WERI-Rb-1 (cell line): Measurements from ENCODE around the gene ZNF837.

Experiments used
- DNase-seq: peaks from one replicate; pipeline ENCODE4 v3.0.0-alpha.2; 2020
- H3K27ac ChIP-seq: fragments of 250-450 bp; sonication (Bioruptor Pico); 2 replicates; pipeline ENCODE4 v1.5.1; 2020; ENCODE audit warnings: mild to moderate bottlenecking, moderate library complexity
- H3K27me3 ChIP-seq: fragments of 250-450 bp; sonication (Bioruptor Pico); 2 replicates; pipeline ENCODE4 v1.5.1; 2021; ENCODE audit warnings: mild to moderate bottlenecking, low read depth, moderate library complexity; ENCODE audit not compliant: insufficient read depth, severe bottlenecking
- H3K36me3 ChIP-seq: fragments of 250-450 bp; sonication (Bioruptor Pico); 2 replicates; pipeline ENCODE4 v1.5.1; 2020; ENCODE audit warnings: mild to moderate bottlenecking, moderate library complexity
- H3K4me3 ChIP-seq: 2 replicates; pipeline ENCODE4 v1.5.1; 2011; ENCODE audit warnings: low read depth, mild to moderate bottlenecking, control low read depth, low read length
- H3K9me3 ChIP-seq: fragments of 250-450 bp; sonication (Bioruptor Pico); 2 replicates; pipeline ENCODE4 v1.5.1; 2021; ENCODE audit warnings: mild to moderate bottlenecking, moderate library complexity; ENCODE audit not compliant: severe bottlenecking
- CTCF ChIP-seq: IDR thresholded peaks from 2 replicates; pipeline ENCODE4 v1.5.1; 2011; ENCODE audit warnings: low read depth, mild to moderate bottlenecking, control low read depth, inconsistent platforms, low read length

The ZNF837 gene

DNA sequence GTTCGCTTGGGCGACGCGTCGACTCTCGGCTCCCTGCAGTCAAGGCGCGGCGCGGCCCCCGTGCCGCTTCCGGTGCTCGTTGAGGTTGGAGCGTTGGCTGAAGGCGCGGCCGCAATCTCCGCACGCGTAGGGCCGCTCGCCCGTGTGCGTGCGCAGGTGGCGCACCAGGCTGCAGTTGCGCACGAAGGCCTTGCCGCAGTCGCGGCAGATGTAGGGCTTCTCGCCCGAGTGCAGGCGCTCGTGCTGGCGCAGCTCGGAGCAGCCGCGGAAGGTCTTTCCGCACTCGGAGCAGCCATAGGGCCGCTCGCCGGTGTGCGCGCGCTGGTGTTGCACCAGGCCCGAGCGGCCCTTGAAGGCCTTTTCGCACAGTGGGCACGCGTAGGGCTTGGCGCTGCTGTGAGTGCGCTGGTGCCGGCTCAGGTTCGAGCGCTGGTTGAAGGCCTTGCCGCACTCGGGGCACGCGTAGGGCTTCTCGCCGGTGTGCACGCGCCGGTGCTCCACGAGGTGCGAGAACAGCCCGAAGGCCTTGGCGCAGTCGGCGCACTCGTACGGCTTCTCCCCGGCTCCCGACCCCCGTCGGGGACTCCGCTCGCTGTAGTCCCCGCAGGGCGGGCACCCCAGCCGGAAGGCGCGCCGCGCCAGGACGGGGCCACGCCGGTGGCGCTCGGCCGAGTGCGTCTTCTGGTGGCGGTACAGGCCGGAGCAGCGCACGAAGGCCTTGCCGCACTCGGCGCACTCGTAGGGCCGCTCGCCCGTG is 13.0 kb downstream of the ZNF837 start:
- no peaks in the 10 kb centered on the region for H3K36me3 ChIP-seq
- no peaks in the 10 kb centered on the region for H3K9me3 ChIP-seq
- H3K27me3 ChIP-seq, result no peaks in the 10 kb centered on the region
- no peak overlapping the region for H3K4me3 ChIP-seq
- H3K27ac ChIP-seq, result no peak overlapping the region
- no peak for DNase-seq
- no peak for TF ChIP-seq CTCF

- Histone ChIP-seq H3K27me3 (no peaks in the 10 kb centered on the region), H3K27ac (no peak overlapping the region), H3K4me3 (no peak overlapping the region), H3K9me3 (no peaks in the 10 kb centered on the region), H3K36me3 (no peaks in the 10 kb centered on the region)
- no peak for DNase-seq
- TF ChIP-seq CTCF, result no peak
Observed at GRCh38 chr19:58366585-58367430, 14.0 kb downstream of the ZNF837 start.

GRCh38 chr19:58364146-58364545 is 16.7 kb downstream of the ZNF837 start:
- DNase-seq, result no peak
- Histone ChIP-seq H3K27ac (no peak overlapping the region), H3K4me3 (no peak overlapping the region), H3K9me3 (no peaks in the 10 kb centered on the region), H3K27me3 (no peaks in the 10 kb centered on the region), H3K36me3 (no peaks in the 10 kb centered on the region)
- no peak for TF ChIP-seq CTCF

DNA sequence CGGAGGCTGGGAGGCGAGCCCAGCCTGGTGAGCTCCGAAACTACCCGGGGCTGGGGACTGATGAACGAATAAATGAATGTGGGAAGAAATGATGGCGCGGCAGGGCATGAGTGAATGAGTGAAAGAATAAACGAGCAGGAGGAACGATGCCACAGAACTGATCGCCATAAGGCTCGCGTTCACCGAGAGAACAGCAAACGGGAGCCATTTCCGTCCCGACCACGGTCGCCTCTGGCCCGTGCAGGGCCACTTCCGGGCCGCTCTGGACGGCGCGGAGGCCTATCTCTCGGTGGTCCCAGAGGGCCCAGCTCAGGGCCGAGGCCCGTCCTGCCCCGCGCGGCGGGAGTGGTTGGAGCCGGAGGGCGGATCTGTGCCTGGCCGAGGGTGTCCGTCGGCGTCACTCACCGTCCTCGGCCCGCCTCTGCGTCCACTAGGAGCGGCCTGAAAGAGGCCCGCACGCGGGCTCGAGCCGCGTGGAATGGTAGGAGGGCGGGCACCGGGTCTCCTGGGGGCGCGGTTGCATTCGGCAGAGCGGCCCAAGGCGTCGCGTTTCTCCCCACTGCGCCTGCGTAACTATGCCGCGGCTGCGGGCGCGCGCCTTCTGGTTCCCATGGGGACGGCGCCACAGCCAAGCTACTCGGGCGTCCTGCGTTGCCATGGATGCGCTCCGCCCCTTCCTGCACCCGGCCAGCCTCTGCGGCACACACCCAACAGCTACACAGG is 18.4 kb downstream of the ZNF837 start, which contains the start of gene ZNF497:
Gene ZNF497, minus strand, starts transcription at position 480 of the 723 bp plus-strand sequence. CDS start 5,116 bp downstream, outside the sequence.
- no peak for TF ChIP-seq CTCF
- Histone ChIP-seq H3K36me3 (no peaks in the 10 kb centered on the region), H3K27me3 (no peaks in the 10 kb centered on the region), H3K27ac (peak within 1 kb of the TSS; percentile 94), H3K9me3 (no peaks in the 10 kb centered on the region), H3K4me3 (peak within 1 kb of the TSS; percentile 95)
- DNase-seq, result peak; percentile 95

- TF ChIP-seq CTCF, result no peak
- no peaks in the 10 kb centered on the region for H3K9me3 ChIP-seq
- H3K27ac ChIP-seq, result peak overlapping the region; percentile 94
- no peaks in the 10 kb centered on the region for H3K27me3 ChIP-seq
- peak overlapping the region; percentile 95 for H3K4me3 ChIP-seq
- H3K36me3 ChIP-seq, result no peaks in the 10 kb centered on the region
- peak; percentile 79 for DNase-seq
Observed at GRCh38 chr19:58361900-58362271, 18.9 kb downstream of the ZNF837 start.
